HG02642 (cell line): ENCODE data around the gene CYP4F22.
"Not testable (repeated sequence)": the region's sequence is repeated elsewhere in the genome, so short reads cannot be mapped to it uniquely, and the experiment has no call there.

Experiments used
- ATAC-seq: cut with Tn5 transposase; IDR thresholded peaks from one replicate; pipeline ENCODE4 v1.9.1; 2021; ENCODE audit warnings: mild to moderate bottlenecking; ENCODE audit not compliant: unreplicated experiment, poor library complexity

The CYP4F22 gene

GRCh38 chr19:15564534-15565168 is 56.3 kb downstream of the CYP4F22 start:
- ATAC-seq = no peak

- ATAC-seq = no peak
These were observed 62.1 kb downstream of the CYP4F22 start for GRCh38 chr19:15570420-15570819.

- ATAC-seq = no peak
These were observed 67.1 kb downstream of the CYP4F22 start for GRCh38 chr19:15575406-15575805.

- ATAC-seq = no peak
These were observed 68.3 kb downstream of the CYP4F22 start for GRCh38 chr19:15576526-15577156.

- no peak for ATAC-seq
These were observed 69.0 kb downstream of the CYP4F22 start for GRCh38 chr19:15577184-15577771.

GRCh38 chr19:15583346-15583745 is 75.0 kb downstream of the CYP4F22 start:
- ATAC-seq = no peak

- ATAC-seq = no peak
These were observed 75.8 kb downstream of the CYP4F22 start for GRCh38 chr19:15584095-15584494.

- no peak for ATAC-seq
These were observed 76.3 kb downstream of the CYP4F22 start for GRCh38 chr19:15584541-15585115.

GRCh38 chr19:15587663-15588062 is 79.3 kb downstream of the CYP4F22 start:
- no peak for ATAC-seq

GRCh38 chr19:15588265-15588664 is 79.9 kb downstream of the CYP4F22 start:
- no peak for ATAC-seq

- no peak for ATAC-seq
These were observed 81.6 kb downstream of the CYP4F22 start for GRCh38 chr19:15589760-15590451.

GRCh38 chr19:15591796-15592195 is 83.5 kb downstream of the CYP4F22 start:
- no peak for ATAC-seq

GRCh38 chr19:15592506-15592905 is 84.2 kb downstream of the CYP4F22 start:
- not testable (repeated sequence) for ATAC-seq

- not testable (repeated sequence) for ATAC-seq
These were observed 85.4 kb downstream of the CYP4F22 start for GRCh38 chr19:15593766-15594165.

GRCh38 chr19:15595069-15595468 is 86.7 kb downstream of the CYP4F22 start:
- no peak for ATAC-seq
